SK-N-SH (cell line): ENCODE data around the gene ELMO1. TPM values are rescaled to one million over a fixed set of nuclear protein-coding genes. Genes with fewer than 3 reads are reported as not detected.

Source experiments
- CTCF ChIA-PET: fragments of 300-600, 350-600 bp; formaldehyde crosslinking; extraction: SDS; loops from one replicate; lab custom pipeline; 2021; lab: Yijun Ruan, JAX
- POLR2A ChIA-PET: fragments of 350-600 bp; sonication (Branson Sonifier 250); formaldehyde crosslinking; extraction: SDS; loops from one replicate; lab custom pipeline; 2020; ENCODE audit warnings: antibody characterized with exemption, inconsistent platforms; lab: Yijun Ruan, JAX
- DNase-seq: peaks from one replicate; pipeline ENCODE4 v3.0.0; 2012
- H2AFZ ChIP-seq: fragments of 200-600 bp; sonication (generic); 2 replicates; pipeline ENCODE4 v1.8.1; 2016; ENCODE audit warnings: antibody characterized with exemption, mild to moderate bottlenecking, low read depth
- H3F3A ChIP-seq: fragments of 200-600 bp; sonication (generic); replicated peaks from 2 replicates; pipeline ENCODE3; 2016; ENCODE audit warnings: antibody characterized with exemption, mild to moderate bottlenecking; ENCODE audit not compliant: insufficient read depth
- H3K27ac ChIP-seq, 2 experiments: fragments of 200-500 bp in 1 of 2; fragments of 200-600 bp in 1 of 2; sonication (Bioruptor generic) in 1 of 2; sonication (generic), shearing (Covaris generic) in 1 of 2; 2 replicates each; pipeline versions ENCODE4 v1.5.1 to v1.6.1; 2014 to 2016; ENCODE audit warnings: low read depth in 2 of 2, inconsistent platforms in 1 of 2, low read length in 1 of 2, mild to moderate bottlenecking in 1 of 2, mixed read lengths in 1 of 2
- H3K27me3 ChIP-seq: fragments of 200-600 bp; sonication (generic), shearing (Covaris generic); 2 replicates; pipeline ENCODE4 v1.6.1; 2016; ENCODE audit warnings: mixed run types; ENCODE audit not compliant: insufficient read depth
- H3K36me3 ChIP-seq, 2 experiments: fragments of 200-500 bp in 1 of 2; fragments of 200-600 bp in 1 of 2; sonication (Bioruptor generic) in 1 of 2; sonication (generic) in 1 of 2; replicated peaks in 1 of 2; 2 replicates each; pipeline versions ENCODE3 to v1.5.1; 2014 to 2016; ENCODE audit warnings: low read length in 1 of 2, mild to moderate bottlenecking in 1 of 2; ENCODE audit not compliant: insufficient read depth in 2 of 2, control insufficient read depth in 1 of 2
- H3K4me1 ChIP-seq, 2 experiments: fragments of 200-500 bp in 1 of 2; fragments of 200-600 bp in 1 of 2; sonication (Bioruptor generic) in 1 of 2; sonication (generic), shearing (Covaris generic) in 1 of 2; 2 replicates each; pipeline versions ENCODE4 v1.5.1 to v1.6.1; 2014 to 2016; ENCODE audit warnings: low read depth in 1 of 2, low read length in 1 of 2, mixed run types in 1 of 2; ENCODE audit not compliant: insufficient read depth in 2 of 2, control insufficient read depth in 1 of 2
- H3K4me2 ChIP-seq: fragments of 200-600 bp; sonication (generic), shearing (Covaris generic); 2 replicates; pipeline ENCODE4 v1.6.1; 2017; ENCODE audit warnings: mixed run types
- H3K4me3 ChIP-seq, 2 experiments: fragments of 200-500 bp in 1 of 2; fragments of 200-600 bp in 1 of 2; sonication (Bioruptor generic) in 1 of 2; sonication (generic), shearing (Covaris generic) in 1 of 2; 2 replicates each; pipeline versions ENCODE4 v1.5.1 to v1.8.1; 2014 to 2016; ENCODE audit warnings: low read depth in 2 of 2, inconsistent platforms in 1 of 2, low read length in 1 of 2, mild to moderate bottlenecking in 1 of 2, mixed read lengths in 1 of 2, moderate library complexity in 1 of 2
- H3K79me2 ChIP-seq: fragments of 200-600 bp; sonication (generic); 2 replicates; pipeline ENCODE4 v1.8.1; 2017; ENCODE audit warnings: mild to moderate bottlenecking; ENCODE audit not compliant: insufficient read depth
- H3K9ac ChIP-seq: fragments of 200-600 bp; sonication (generic); 2 replicates; pipeline ENCODE4 v1.6.1; 2017; ENCODE audit warnings: mixed run types
- H3K9me2 ChIP-seq: fragments of 200-600 bp; sonication (generic); 2 replicates; pipeline ENCODE4 v1.6.1; 2017; ENCODE audit warnings: mixed run types
- H3K9me3 ChIP-seq: fragments of 200-600 bp; sonication (generic); 2 replicates; pipeline ENCODE4 v1.6.1; 2017; ENCODE audit warnings: mixed run types, mild to moderate bottlenecking, moderate library complexity
- H4K20me1 ChIP-seq: fragments of 200-600 bp; sonication (generic); 2 replicates; pipeline ENCODE4 v1.6.1; 2017; ENCODE audit warnings: mild to moderate bottlenecking, mixed run types; ENCODE audit not compliant: insufficient read depth
- CHD2 ChIP-seq: fragments of 150-350 bp; IDR thresholded peaks from 2 replicates; pipeline ENCODE4 v1.6.1; 2018; ENCODE audit warnings: low read length; ENCODE audit not compliant: partially characterized antibody
- CTCF ChIP-seq: fragments of 200-600 bp; sonication (generic); IDR thresholded peaks from 2 replicates; pipeline ENCODE4 v1.6.1; 2017; ENCODE audit warnings: antibody characterized with exemption, mild to moderate bottlenecking, moderate library complexity
- ELF1 ChIP-seq: IDR thresholded peaks from 2 replicates; pipeline ENCODE4 v1.4.0; 2012
- EP300 ChIP-seq, 2 experiments: IDR thresholded peaks; 2 replicates each; pipeline versions ENCODE4 v1.4.0 to v1.6.1; 2012; ENCODE audit warnings: borderline replicate concordance in 1 of 2, low read depth in 1 of 2, low read length in 1 of 2
- EZH2phosphoT487 ChIP-seq: fragments of 200-600 bp; sonication (generic); IDR thresholded peaks from 2 replicates; pipeline ENCODE4 v1.6.1; 2017; ENCODE audit warnings: low read depth, mixed run types, mild to moderate bottlenecking, antibody characterized with exemption, moderate library complexity, borderline replicate concordance
- FOSL2 ChIP-seq: IDR thresholded peaks from 2 replicates; pipeline ENCODE4 v1.4.0; 2012; ENCODE audit warnings: low read depth, mild to moderate bottlenecking, moderate library complexity, borderline replicate concordance
- FOXJ3 ChIP-seq: sonication (generic); formaldehyde crosslinking; IDR thresholded peaks from 2 replicates; pipeline ENCODE4 v1.5.1; 2020; ENCODE audit warnings: mild to moderate bottlenecking, missing genetic modification reagents
- FOXM1 ChIP-seq: IDR thresholded peaks from 2 replicates; pipeline ENCODE4 v1.4.0; 2012; ENCODE audit warnings: low read depth, mild to moderate bottlenecking
- IRF3 ChIP-seq: fragments of 150-350 bp; IDR thresholded peaks from 2 replicates; pipeline ENCODE4 v1.6.1; 2016; ENCODE audit warnings: mild to moderate bottlenecking, low read depth, low read length
- JUND ChIP-seq: IDR thresholded peaks from 2 replicates; pipeline ENCODE4 v1.4.0; 2012
- MXI1 ChIP-seq: IDR thresholded peaks from 2 replicates; pipeline ENCODE4 v1.6.1; 2012; ENCODE audit warnings: mild to moderate bottlenecking, low read depth, low read length, improper control_type of control experiment
- RCOR1 ChIP-seq: fragments of 150-350 bp; IDR thresholded peaks from 2 replicates; pipeline ENCODE4 v1.6.1; 2017; ENCODE audit warnings: antibody characterized with exemption, low read length
- RXRA ChIP-seq: IDR thresholded peaks from 2 replicates; pipeline ENCODE4 v1.4.0; 2012; ENCODE audit warnings: low read depth, mild to moderate bottlenecking, borderline replicate concordance
- TCF12 ChIP-seq: IDR thresholded peaks from 2 replicates; pipeline ENCODE4 v1.4.0; 2012
- USF2 ChIP-seq: fragments of 150-350 bp; IDR thresholded peaks from 2 replicates; pipeline ENCODE4 v1.6.1; 2017; ENCODE audit warnings: antibody characterized with exemption, low read length, low read depth, borderline replicate concordance
- YY1 ChIP-seq: IDR thresholded peaks from 2 replicates; pipeline ENCODE4 v1.4.0; 2012; ENCODE audit warnings: low read depth, mild to moderate bottlenecking
- ZBTB33 ChIP-seq: IDR thresholded peaks from 2 replicates; pipeline ENCODE4 v1.4.0; 2012; ENCODE audit warnings: low read depth, borderline replicate concordance
- WGBS: methylation state at CpG from one replicate; pipeline ENCODE4 v1.1.6; 2017; ENCODE audit warnings: low lambda C conversion rate; 5-methylcytosine and 5-hydroxymethylcytosine counted together
- polyA plus RNA-seq, 3 experiments: library from polyadenylated mRNA; depleted of rRNA; stranded (reverse); fragments of >200 nt; gene quantifications; 2 replicates each; pipeline ENCODE4 v1.2.3, GENCODE V29; 2012
- TF ChIP-seq, protein P1 (sequence below): IDR thresholded peaks from 2 replicates; pipeline ENCODE4; 2012

ELMO1 gene
- polyA plus RNA-seq, 1 of the 3 experiments (the other 2 are of a cell fraction): 0.64 TPM

DNA sequence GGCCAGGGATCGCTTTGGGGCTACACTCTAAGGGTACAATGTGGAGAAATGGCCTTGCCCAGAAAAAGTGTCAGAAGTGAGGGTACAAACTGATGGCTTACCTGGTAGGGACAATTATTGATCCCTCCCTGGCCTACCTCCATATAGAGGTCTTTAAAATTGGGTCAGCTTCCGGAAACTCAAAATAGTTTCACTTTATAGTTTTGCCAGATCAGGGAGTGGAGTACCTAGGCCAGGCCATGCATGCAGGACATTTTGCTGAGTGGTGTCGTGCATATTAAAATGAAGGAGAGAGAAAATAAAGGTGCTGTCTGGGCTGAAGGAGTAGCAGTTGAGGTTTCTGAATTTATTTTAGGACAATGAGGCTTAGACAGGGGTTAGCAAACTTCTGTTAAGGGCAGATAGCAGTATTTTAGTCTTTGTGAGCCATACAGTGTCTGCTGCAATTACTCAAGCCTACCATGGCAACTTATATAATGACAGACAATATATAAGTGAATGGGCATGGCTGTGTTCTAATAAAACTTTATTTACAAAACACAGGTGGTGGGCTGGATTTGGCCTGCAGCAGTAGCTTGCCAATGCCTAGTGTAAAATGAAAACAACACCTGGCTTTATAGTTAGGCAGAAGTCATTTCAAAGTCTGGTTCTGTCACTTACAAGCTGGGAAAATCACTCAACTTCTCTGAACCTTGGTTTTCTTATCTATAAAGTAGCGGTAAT is 547.5 kb downstream of the ELMO1 start:
- no peak overlapping the region for H2AFZ ChIP-seq
- no peaks in the 10 kb centered on the region for H3K9me2 ChIP-seq
- H3K36me3 ChIP-seq: no peaks in the 10 kb centered on the region
- CTCF ChIA-PET: interaction anchor here (1.1 to 2.6 kb wide), 4 partner anchors 11 to 413 kb away, joined by 3 to 8 read pairs (median 6); no protein-coding TSS in a partner anchor
- TF ChIP-seq ELF1 (no peak), JUND (no peak), CTCF (no peak), FOSL2 (no peak), TCF12 (no peak), EP300 (IDR thresholded peaks at IDR 0.05; ENCODE audit: borderline replicate concordance in 1 of 2, low read depth in 1 of 2, low read length in 1 of 2) (no peak), ZBTB33 (no peak), EZH2phosphoT487 (no peak), CHD2 (no peak), YY1 (no peak), IRF3 (no peak)
- TF ChIP-seq, all 33 proteins: peak for 0
- H3K4me1 ChIP-seq: peaks cover 0 to 34% of the 10 kb centered on the region in 2 experiments; a peak in 2 of 4 replicates
- H3K9ac ChIP-seq: no peak overlapping the region
- no peaks in the 10 kb centered on the region for H3K79me2 ChIP-seq
- H3F3A ChIP-seq: no peaks in the 10 kb centered on the region
- POLR2A ChIA-PET: no interaction called here
- H4K20me1 ChIP-seq: no peaks in the 10 kb centered on the region
- H3K9me3 ChIP-seq: no peaks in the 10 kb centered on the region
- H3K27me3 ChIP-seq: no peaks in the 10 kb centered on the region
- no peak overlapping the region for H3K27ac ChIP-seq
- no peak overlapping the region for H3K4me2 ChIP-seq
- 42% methylated on average over 4 of the region's 4 CpGs for WGBS
- H3K4me3 ChIP-seq: no peak overlapping the region
- DNase-seq: no peak

DNA sequence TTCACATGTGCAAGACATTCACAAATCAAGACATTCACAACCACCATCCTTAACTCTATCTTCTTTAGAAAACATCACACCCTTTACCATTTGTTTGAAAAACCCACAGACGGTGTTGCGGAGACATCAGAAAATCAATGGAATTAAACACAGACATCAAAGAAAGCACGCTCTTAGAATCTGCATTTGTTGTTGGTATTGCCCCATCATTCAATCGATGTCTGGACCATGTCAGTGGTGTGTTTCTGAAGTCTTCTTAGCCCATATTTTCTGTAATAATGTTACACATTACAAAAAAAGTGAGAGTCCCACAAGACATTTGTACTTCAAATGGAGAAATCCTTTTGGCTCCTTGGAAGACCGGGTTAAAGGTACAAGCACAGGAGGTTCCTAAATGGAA is 550.5 kb downstream of the ELMO1 start:
- ChIA-PET POLR2A (no interaction called here), CTCF (interaction anchor here (1.2 to 1.8 kb wide), 2 partner anchors 284 to 410 kb away, joined by 3 read pairs; no protein-coding TSS in a partner anchor)
- Histone ChIP-seq H3K27me3 (no peaks in the 10 kb centered on the region), H3F3A (no peaks in the 10 kb centered on the region), H3K36me3 (no peaks in the 10 kb centered on the region), H4K20me1 (no peaks in the 10 kb centered on the region), H3K27ac (no peak overlapping the region), H3K79me2 (no peaks in the 10 kb centered on the region), H3K9me3 (no peaks in the 10 kb centered on the region), H3K9me2 (no peaks in the 10 kb centered on the region), H3K4me1 (peaks cover 0 to 21% of the 10 kb centered on the region in 2 experiments; a peak in 2 of 4 replicates), H3K4me3 (no peak overlapping the region), H3K4me2 (no peak overlapping the region), H3K9ac (no peak overlapping the region), H2AFZ (no peak overlapping the region)
- DNase-seq: no peak
- TF ChIP-seq MXI1 (no peak), USF2 (no peak), FOXM1 (no peak), CHD2 (no peak), RCOR1 (no peak), TCF12 (no peak), RXRA (no peak), FOSL2 (no peak), FOXJ3 (CRISPR knock-in tag) (no peak), ELF1 (no peak)
- TF ChIP-seq, protein P1, sequence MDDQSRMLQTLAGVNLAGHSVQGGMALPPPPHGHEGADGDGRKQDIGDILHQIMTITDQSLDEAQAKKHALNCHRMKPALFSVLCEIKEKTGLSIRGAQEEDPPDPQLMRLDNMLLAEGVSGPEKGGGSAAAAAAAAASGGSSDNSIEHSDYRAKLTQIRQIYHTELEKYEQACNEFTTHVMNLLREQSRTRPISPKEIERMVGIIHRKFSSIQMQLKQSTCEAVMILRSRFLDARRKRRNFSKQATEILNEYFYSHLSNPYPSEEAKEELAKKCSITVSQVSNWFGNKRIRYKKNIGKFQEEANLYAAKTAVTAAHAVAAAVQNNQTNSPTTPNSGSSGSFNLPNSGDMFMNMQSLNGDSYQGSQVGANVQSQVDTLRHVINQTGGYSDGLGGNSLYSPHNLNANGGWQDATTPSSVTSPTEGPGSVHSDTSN: no peak
- 50% methylated on average over 5 of the region's 5 CpGs for WGBS
